HG02798 (cell line): ENCODE results near the gene PRRC2A.
A peak's percentile ranks its signal among the peaks of the same experiment; 100 is the strongest.
"Not testable (repeated sequence)": the region's sequence is repeated elsewhere in the genome, so short reads cannot be mapped to it uniquely, and the experiment has no call there.

Experiments used
- ATAC-seq: cut with Tn5 transposase; IDR thresholded peaks from one replicate; pipeline ENCODE4 v1.9.1; 2021; ENCODE audit warnings: mild to moderate bottlenecking; ENCODE audit not compliant: unreplicated experiment, poor library complexity

Gene PRRC2A

GRCh38 chr6:31585491-31585890, 35.0 kb upstream of the PRRC2A start:
- no peak for ATAC-seq

- ATAC-seq, result no peak
These were observed 34.5 kb upstream of the PRRC2A start, which contains the start of gene LST1 for GRCh38 chr6:31586008-31586407. Gene LST1, plus strand, starts transcription at chr6:31586277. Its CDS starts 1,023 bp downstream, at chr6:31587300.

- ATAC-seq, result no peak
These were observed 33.8 kb upstream of the PRRC2A start for GRCh38 chr6:31586599-31587281.

- ATAC-seq, result no peak
These were observed 32.4 kb upstream of the PRRC2A start for GRCh38 chr6:31587791-31588777.

GRCh38 chr6:31588871-31589650, 31.5 kb upstream of the PRRC2A start:
- ATAC-seq, result no peak

GRCh38 chr6:31590691-31591090, 29.8 kb upstream of the PRRC2A start:
- not testable (repeated sequence) for ATAC-seq

- ATAC-seq, result peak; percentile 18
These were observed 28.1 kb upstream of the PRRC2A start for GRCh38 chr6:31592396-31592771.

GRCh38 chr6:31597006-31597405, 23.5 kb upstream of the PRRC2A start:
- ATAC-seq, result peak; percentile 38

- ATAC-seq, result no peak
These were observed 13.2 kb upstream of the PRRC2A start for GRCh38 chr6:31607317-31607716.

- ATAC-seq, result no peak
These were observed 10.8 kb upstream of the PRRC2A start for GRCh38 chr6:31609519-31610406.

GRCh38 chr6:31610968-31611367, 9.5 kb upstream of the PRRC2A start:
- ATAC-seq, result no peak

- ATAC-seq, result peak; percentile 62
These were observed 6.4 kb upstream of the PRRC2A start for GRCh38 chr6:31614075-31614619.

- no peak for ATAC-seq
These were observed 5.6 kb upstream of the PRRC2A start, which contains the start of gene AIF1 for GRCh38 chr6:31614684-31615578. Gene AIF1, plus strand, starts transcription at chr6:31615234. Its CDS starts 96 bp downstream, at chr6:31615330.

GRCh38 chr6:31615748-31616147, 4.8 kb upstream of the PRRC2A start:
- no peak for ATAC-seq

- ATAC-seq, result no peak
These were observed 3.5 kb upstream of the PRRC2A start for GRCh38 chr6:31617010-31617409.

GRCh38 chr6:31619805-31620585, 520 bp upstream of the PRRC2A start:
- peak; percentile 86 for ATAC-seq

- ATAC-seq, result no peak
These were observed 915 bp downstream of the PRRC2A start for GRCh38 chr6:31621320-31621939.
